Measurements from ENCODE around the gene SIRT3. TPM values are rescaled to one million over a fixed set of nuclear protein-coding genes. Genes with fewer than 3 reads are reported as not detected.

The SIRT3 gene
- total RNA-seq, 1 experiment from 2014 or later, result 37.5 TPM

DNA sequence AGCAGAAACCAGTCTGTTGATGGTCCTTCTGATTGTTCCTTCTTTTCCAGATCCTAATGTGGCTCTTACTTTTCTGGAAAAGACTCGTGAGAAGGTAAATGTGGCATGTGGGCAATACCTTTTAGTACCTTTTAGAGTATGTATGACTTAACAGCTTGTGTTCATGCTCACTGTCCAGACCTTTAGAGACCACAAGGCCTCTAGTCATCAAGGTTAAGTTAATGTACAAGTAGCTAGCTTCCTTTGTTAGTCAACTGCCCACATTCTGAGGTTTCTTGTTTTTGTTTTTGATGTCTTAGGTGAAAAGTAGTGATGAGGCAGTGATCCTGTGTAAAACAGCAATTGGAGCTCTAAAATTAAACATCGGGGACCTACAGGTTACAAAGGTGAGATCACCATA, 8.2 kb upstream of the SIRT3 start:
- Histone ChIP-seq H3K4me3 (ENCODE audit: low read depth in 2 of 2, low read length in 2 of 2) (no peak overlapping the region), H3K27ac (ENCODE audit: low read length) (no peak overlapping the region), H3K9me3 (ENCODE audit: control insufficient read depth, insufficient read depth, low read depth, low read length) (no peaks in the 10 kb centered on the region), H3K36me3 (ENCODE audit: control insufficient read depth, insufficient read depth, low read length) (peaks cover 58% of the 10 kb centered on the region), H3K4me1 (ENCODE audit: control insufficient read depth, insufficient read depth, low read length) (peaks cover under 1% of the 10 kb centered on the region; the same call in 1 of the 2 replicates), H3K27me3 (ENCODE audit: control insufficient read depth, insufficient read depth, low read length) (no peaks in the 10 kb centered on the region)
- intact Hi-C loops (cut with micrococcal nuclease; ENCODE audit: unreplicated experiment), result no loop called here
- DNase-seq (ENCODE audit: low read depth, low spot score) (no peak), ATAC-seq (no peak)
- CTCF ChIA-PET, result no interaction called here
- TF ChIP-seq REST (IDR thresholded peaks at IDR 0.05; ENCODE audit: insufficient read depth in 1 of 2, low read depth in 2 of 2, low read length in 1 of 2) (no peak), SIN3A (IDR thresholded peaks at IDR 0.05; ENCODE audit: borderline replicate concordance, insufficient read depth, low read depth, low read length) (no peak), POLR2AphosphoS5 (IDR thresholded peaks at IDR 0.05; ENCODE audit: low read depth, low read length) (no peak), TCF7L2 (IDR thresholded peaks at IDR 0.05; ENCODE audit: low read depth, low read length) (no peak), CTCF (IDR thresholded peaks at IDR 0.05) (no peak)
- no TSS peak for BruUV-seq (replicated peaks)
- in situ Hi-C loops (cut with HindIII; ENCODE audit: low pct_unique_long_range_greater_than_20kb, low sequenced_read_pairs), result no loop called here
- POLR2A ChIA-PET, result interaction anchor here (0.6 kb wide), 1 partner anchor 35 kb away, joined by 3 read pairs; no protein-coding TSS in a partner anchor

DNA sequence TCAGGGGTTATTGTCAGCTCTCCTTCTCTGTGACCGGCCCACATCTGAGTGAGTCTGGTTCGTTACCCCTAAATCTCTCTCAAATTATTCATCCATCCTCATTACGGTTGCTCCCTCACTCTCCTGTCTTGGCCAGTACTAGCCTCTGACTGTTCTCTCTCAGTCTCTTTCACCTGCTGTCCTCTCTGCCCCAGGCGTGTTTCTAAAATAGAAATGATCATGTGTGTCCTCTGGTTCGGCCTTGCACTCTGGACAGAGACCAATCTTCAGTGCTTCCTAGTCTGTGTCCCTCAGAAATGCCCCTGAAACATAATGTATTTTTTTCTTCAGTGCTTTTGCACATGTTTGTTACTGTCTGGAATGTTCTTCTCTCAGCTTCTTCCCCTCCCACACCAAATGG, 5.5 kb upstream of the SIRT3 start:
- Histone ChIP-seq H3K27me3 (ENCODE audit: control insufficient read depth, insufficient read depth, low read length) (no peaks in the 10 kb centered on the region), H3K27ac (ENCODE audit: low read length) (no peak overlapping the region), H3K4me3 (ENCODE audit: low read depth in 2 of 2, low read length in 2 of 2) (no peak overlapping the region), H3K4me1 (ENCODE audit: control insufficient read depth, insufficient read depth, low read length) (peaks cover 19% of the 10 kb centered on the region), H3K9me3 (ENCODE audit: control insufficient read depth, insufficient read depth, low read depth, low read length) (no peaks in the 10 kb centered on the region), H3K36me3 (ENCODE audit: control insufficient read depth, insufficient read depth, low read length) (peaks cover 48% of the 10 kb centered on the region)
- POLR2A ChIA-PET, result interaction anchor here (1.3 kb wide), 1 partner anchor 9 kb away, joined by 3 read pairs; no protein-coding TSS in a partner anchor
- in situ Hi-C loops (cut with HindIII; ENCODE audit: low pct_unique_long_range_greater_than_20kb, low sequenced_read_pairs), result no loop called here
- TF ChIP-seq REST (IDR thresholded peaks at IDR 0.05; ENCODE audit: insufficient read depth in 1 of 2, low read depth in 2 of 2, low read length in 1 of 2), result no peak
- TF ChIP-seq POLR2AphosphoS5 (IDR thresholded peaks at IDR 0.05; ENCODE audit: low read depth, low read length), result no peak
- no peak for TF ChIP-seq SIN3A (IDR thresholded peaks at IDR 0.05; ENCODE audit: borderline replicate concordance, insufficient read depth, low read depth, low read length)
- no peak for TF ChIP-seq CTCF (IDR thresholded peaks at IDR 0.05)
- TF ChIP-seq TCF7L2 (IDR thresholded peaks at IDR 0.05; ENCODE audit: low read depth, low read length), result no peak
- intact Hi-C loops (cut with micrococcal nuclease; ENCODE audit: unreplicated experiment), result no loop called here
- CTCF ChIA-PET, result interaction anchor here (1.2 kb wide), 1 partner anchor 10 kb away, joined by 6 read pairs; no protein-coding TSS in a partner anchor
- ATAC-seq (no peak), DNase-seq (ENCODE audit: low read depth, low spot score) (no peak)
- no TSS peak for BruUV-seq (replicated peaks)
